Cerebellar cortex (tissue), 1 donor: Measurements from ENCODE around the gene HRAS.
"Not testable (repeated sequence)": the region's sequence is repeated elsewhere in the genome, so short reads cannot be mapped to it uniquely, and the experiment has no call there.

Experiments
- DNase-seq: peaks from one replicate; pipeline ENCODE4 v3.0.0-alpha.2; 2015; ENCODE audit warnings: low spot score

The HRAS gene

GRCh38 chr11:535519-536454 lies at the start of gene HRAS:
Gene HRAS, minus strand, starts transcription at chr11:535576.
- DNase-seq, result peak; percentile 93

GRCh38 chr11:584287-584686 lies 48.9 kb upstream of the HRAS start:
- DNase-seq, result no peak

GRCh38 chr11:581752-582151 lies 46.4 kb upstream of the HRAS start:
- no peak for DNase-seq

GRCh38 chr11:581342-581741 lies 46.0 kb upstream of the HRAS start:
- DNase-seq, result no peak

GRCh38 chr11:579830-580601 lies 44.6 kb upstream of the HRAS start:
- DNase-seq, result no peak

GRCh38 chr11:578276-579035 lies 43.1 kb upstream of the HRAS start:
- no peak for DNase-seq

GRCh38 chr11:577611-577894 lies 42.2 kb upstream of the HRAS start:
- no peak for DNase-seq

GRCh38 chr11:576811-577610 lies 41.6 kb upstream of the HRAS start:
- DNase-seq, result no peak

GRCh38 chr11:575996-576768 lies 40.8 kb upstream of the HRAS start, which contains the start of gene PHRF1:
Gene PHRF1, plus strand, starts transcription at chr11:576470. Its CDS starts 5,043 bp downstream, at chr11:581513.
- peak; percentile 93 for DNase-seq

- peak; percentile 81 for DNase-seq
Measured at GRCh38 chr11:575313-575995, 40.1 kb upstream of the HRAS start.

GRCh38 chr11:574632-575312 lies 39.4 kb upstream of the HRAS start:
- no peak for DNase-seq

- not testable (repeated sequence) for DNase-seq
Measured at GRCh38 chr11:574031-574570, 38.7 kb upstream of the HRAS start.

GRCh38 chr11:573146-573759 lies 37.9 kb upstream of the HRAS start:
- no peak for DNase-seq

GRCh38 chr11:571802-572185 lies 36.4 kb upstream of the HRAS start:
- no peak for DNase-seq

GRCh38 chr11:569158-569885 lies 33.9 kb upstream of the HRAS start:
- DNase-seq, result no peak

- DNase-seq, result peak; percentile 84
Measured at GRCh38 chr11:568306-569157, 33.2 kb upstream of the HRAS start.

GRCh38 chr11:567629-568292 lies 32.4 kb upstream of the HRAS start:
- no peak for DNase-seq
